HCT116 (cell line): ENCODE measurements around the gene IL2RG. TPM values are rescaled to one million over a fixed set of nuclear protein-coding genes. Genes with fewer than 3 reads are reported as not detected.

ENCODE experiments used
- ATAC-seq: fragments of 200-7000 bp; cut with Tn5 transposase; 2 replicates; pipeline ENCODE4 v1.9.1; 2020; ENCODE audit warnings: mild to moderate bottlenecking, moderate library complexity
- BruUV-seq: library from RNA; stranded (reverse); fragments of 400-500 nt; replicated peaks from 2 replicates; lab custom pipeline; 2021; lab: Mats Ljungman, UMichigan
- CTCF ChIA-PET: fragments of 300-600 bp; sonication (Branson Sonifier 250); formaldehyde crosslinking; loops from one replicate; lab custom pipeline; 2021; ENCODE audit warnings: antibody characterized with exemption; lab: Charles Lee
- POLR2A ChIA-PET: fragments of 300-600, 350-600 bp; sonication (Branson Sonifier 250); formaldehyde crosslinking; loops from one replicate; lab custom pipeline; 2021; ENCODE audit warnings: antibody characterized with exemption; lab: Charles Lee
- RAD21 ChIA-PET, 2 experiments: fragments of 300-600 bp; sonication (Branson Sonifier 250); formaldehyde crosslinking; loops; one replicate each; lab custom pipeline; 2023; ENCODE audit warnings: low total read pairs in 2 of 2; ENCODE audit not compliant: uncharacterized antibody in 2 of 2, unreplicated experiment in 2 of 2, low non-redundant PET in 1 of 2; lab: Charles Lee
- DNase-seq: peaks from one replicate; pipeline ENCODE4 v3.0.0-alpha.2; 2010; ENCODE audit warnings: low read depth, low spot score
- H2AFZ ChIP-seq: fragments of 200-600 bp; shearing (Covaris generic), sonication (generic); 2 replicates; pipeline ENCODE4 v1.6.1; 2017; ENCODE audit warnings: low read depth, mixed run types, mixed read lengths, antibody characterized with exemption, low read length; ENCODE audit not compliant: poor library complexity, severe bottlenecking
- H3K27ac ChIP-seq: 2 replicates; pipeline ENCODE4 v1.5.1; 2012; ENCODE audit warnings: low read depth, low read length
- H3K27me3 ChIP-seq: fragments of 200-600 bp; sonication (generic); 2 replicates; pipeline ENCODE4 v1.6.1; 2016; ENCODE audit warnings: mixed run types, low read length, mixed read lengths; ENCODE audit not compliant: insufficient read depth
- H3K36me3 ChIP-seq, 2 experiments: fragments of 200-500 bp in 1 of 2; fragments of 200-600 bp in 1 of 2; sonication (Bioruptor generic) in 1 of 2; sonication (generic) in 1 of 2; 2 replicates each; pipeline versions ENCODE4 v1.5.1 to v1.6.1; 2014 to 2016; ENCODE audit warnings: low read length in 2 of 2, inconsistent platforms in 1 of 2, mixed read lengths in 1 of 2, mixed run types in 1 of 2; ENCODE audit not compliant: insufficient read depth in 2 of 2, control insufficient read depth in 1 of 2
- H3K4me1 ChIP-seq, 2 experiments: fragments of 200-600 bp in 1 of 2; sonication (generic) in 1 of 2; 2 replicates each; pipeline versions ENCODE4 v1.5.1 to v1.6.1; 2012 to 2017; ENCODE audit warnings: low read length in 2 of 2, inconsistent platforms in 1 of 2, mild to moderate bottlenecking in 1 of 2, mixed read lengths in 1 of 2, mixed run types in 1 of 2, moderate library complexity in 1 of 2; ENCODE audit not compliant: insufficient read depth in 2 of 2, control insufficient read depth in 1 of 2
- H3K4me2 ChIP-seq: fragments of 200-600 bp; sonication (generic); 2 replicates; pipeline ENCODE4 v1.6.1; 2017; ENCODE audit warnings: mixed run types, low read length, mixed read lengths
- H3K4me3 ChIP-seq, 2 experiments: fragments of 200-600 bp in 1 of 2; sonication (generic) in 1 of 2; replicated peaks in 1 of 2; 2 replicates each; pipeline ENCODE4 v1.5.1; 2011 to 2016; ENCODE audit warnings: low read length in 2 of 2, control low read depth in 1 of 2, low read depth in 1 of 2, mild to moderate bottlenecking in 1 of 2, mixed read lengths in 1 of 2, mixed run types in 1 of 2
- H3K79me2 ChIP-seq: fragments of 200-600 bp; sonication (generic); 2 replicates; pipeline ENCODE4 v1.6.1; 2017; ENCODE audit warnings: mild to moderate bottlenecking, mixed run types, low read length, moderate library complexity, mixed read lengths; ENCODE audit not compliant: insufficient read depth
- H3K9ac ChIP-seq: fragments of 200-600 bp; sonication (generic); 2 replicates; pipeline ENCODE4 v1.6.1; 2016; ENCODE audit warnings: low read length, mixed read lengths
- H3K9me2 ChIP-seq: fragments of 200-600 bp; sonication (generic), shearing (Covaris generic); 2 replicates; pipeline ENCODE4 v1.6.1; 2017; ENCODE audit warnings: mixed run types, mild to moderate bottlenecking, moderate library complexity; ENCODE audit not compliant: insufficient read depth
- H3K9me3 ChIP-seq, 2 experiments: fragments of 200-500 bp in 1 of 2; fragments of 200-600 bp in 1 of 2; sonication (Bioruptor generic) in 1 of 2; sonication (generic) in 1 of 2; 2 replicates each; pipeline ENCODE4 v1.6.1; 2014 to 2017; ENCODE audit warnings: low read length in 2 of 2, mixed read lengths in 2 of 2, inconsistent platforms in 1 of 2, low read depth in 1 of 2, mild to moderate bottlenecking in 1 of 2, mixed run types in 1 of 2, moderate library complexity in 1 of 2; ENCODE audit not compliant: control insufficient read depth in 1 of 2, insufficient read depth in 1 of 2
- H4K20me1 ChIP-seq: fragments of 200-600 bp; sonication (generic), shearing (Covaris generic); 2 replicates; pipeline ENCODE4 v1.6.1; 2017; ENCODE audit warnings: mixed run types, mild to moderate bottlenecking, moderate library complexity; ENCODE audit not compliant: insufficient read depth
- CEBPB ChIP-seq: IDR thresholded peaks from 2 replicates; pipeline ENCODE4 v1.6.1; 2012; ENCODE audit warnings: low read depth
- EGR1 ChIP-seq: IDR thresholded peaks from 2 replicates; pipeline ENCODE4 v1.6.1; 2012; ENCODE audit warnings: low read depth
- ELF1 ChIP-seq: IDR thresholded peaks from 2 replicates; pipeline ENCODE4 v1.6.1; 2012; ENCODE audit warnings: low read depth, borderline replicate concordance
- EZH2 ChIP-seq: fragments of 200-600 bp; sonication (generic); IDR thresholded peaks from 2 replicates; pipeline ENCODE4 v1.6.1; 2017; ENCODE audit warnings: antibody characterized with exemption, mixed run types
- EZH2phosphoT487 ChIP-seq: fragments of 200-600 bp; IDR thresholded peaks from 2 replicates; pipeline ENCODE4 v1.6.1; 2018; ENCODE audit warnings: antibody characterized with exemption, borderline replicate concordance
- JUND ChIP-seq: IDR thresholded peaks from 2 replicates; pipeline ENCODE4 v1.6.1; 2012
- POLR2A ChIP-seq: IDR thresholded peaks from 2 replicates; pipeline ENCODE4 v1.7.0; 2011; ENCODE audit warnings: borderline replicate concordance; ENCODE audit not compliant: insufficient read depth, insufficient read length; ENCODE audit errors: extremely low read depth
- POLR2AphosphoS5 ChIP-seq: IDR thresholded peaks from 2 replicates; pipeline ENCODE4 v1.6.1; 2011; ENCODE audit warnings: mild to moderate bottlenecking, low read depth, low read length, moderate library complexity
- SIN3A ChIP-seq: IDR thresholded peaks from 2 replicates; pipeline ENCODE4 v1.6.1; 2012; ENCODE audit warnings: low read depth
- SRF ChIP-seq: IDR thresholded peaks from 2 replicates; pipeline ENCODE4 v1.6.1; 2012; ENCODE audit warnings: low read depth
- TCF7L2 ChIP-seq: IDR thresholded peaks from 2 replicates; pipeline ENCODE4 v1.7.0; 2011; ENCODE audit warnings: borderline replicate concordance, inconsistent platforms; ENCODE audit not compliant: insufficient read depth, insufficient read length; ENCODE audit errors: extremely low read depth
- YY1 ChIP-seq: IDR thresholded peaks from 2 replicates; pipeline ENCODE4 v1.6.1; 2011; ENCODE audit warnings: low read length, low read depth, moderate library complexity, mild to moderate bottlenecking; ENCODE audit not compliant: insufficient replicate concordance; ENCODE audit errors: extremely low read depth
- ZFX ChIP-seq: fragments of 450-650 bp; IDR thresholded peaks from 2 replicates; pipeline ENCODE4 v1.6.1; 2017
- ZNF274 ChIP-seq: fragments of 200-500 bp; sonication (Bioruptor generic); IDR thresholded peaks from 2 replicates; pipeline ENCODE4 v1.6.1; 2014; ENCODE audit warnings: mild to moderate bottlenecking, low read depth, low read length, inconsistent platforms
- intact Hi-C: fragments of 100-400 bp; cut with micrococcal nuclease; formaldehyde crosslinking; loops from 2 replicates; pipeline ENCODE4 v1.10.0; 2022
- total RNA-seq: library from RNA; stranded (reverse); gene quantifications from one replicate; pipeline ENCODE4 v1.2.1, GENCODE V29; 2021; ENCODE audit not compliant: unreplicated experiment
- TF ChIP-seq, protein P1 (sequence below): IDR thresholded peaks from 2 replicates; pipeline ENCODE4 v1.6.1; 2012
- TF ChIP-seq, protein P2 (sequence below): IDR thresholded peaks from 2 replicates; pipeline ENCODE4 v1.6.1; 2012; ENCODE audit warnings: low read depth
- TF ChIP-seq, protein P3 (sequence below): IDR thresholded peaks from 2 replicates; pipeline ENCODE4 v1.6.1; 2011; ENCODE audit warnings: mild to moderate bottlenecking, low read length, moderate library complexity; ENCODE audit not compliant: insufficient replicate concordance; ENCODE audit errors: extremely low read depth
- TF ChIP-seq, protein P4 (sequence below), 3 experiments: fragments of 200-600 bp in 1 of 3; sonication (generic) in 1 of 3; IDR thresholded peaks in 2 of 3; conservative IDR thresholded peaks in 1 of 3; 2 replicates each; pipeline ENCODE4 v1.5.1; 2012 to 2017; ENCODE audit warnings: low read depth in 2 of 3, low read length in 2 of 3, antibody characterized with exemption in 1 of 3, borderline replicate concordance in 1 of 3, control low read depth in 1 of 3, mild to moderate bottlenecking in 1 of 3, mixed read lengths in 1 of 3, mixed run types in 1 of 3, moderate library complexity in 1 of 3; ENCODE audit not compliant: insufficient read depth in 1 of 3

Gene IL2RG
- total RNA-seq, 1 experiment from 2014 or later: 0.64 TPM

DNA sequence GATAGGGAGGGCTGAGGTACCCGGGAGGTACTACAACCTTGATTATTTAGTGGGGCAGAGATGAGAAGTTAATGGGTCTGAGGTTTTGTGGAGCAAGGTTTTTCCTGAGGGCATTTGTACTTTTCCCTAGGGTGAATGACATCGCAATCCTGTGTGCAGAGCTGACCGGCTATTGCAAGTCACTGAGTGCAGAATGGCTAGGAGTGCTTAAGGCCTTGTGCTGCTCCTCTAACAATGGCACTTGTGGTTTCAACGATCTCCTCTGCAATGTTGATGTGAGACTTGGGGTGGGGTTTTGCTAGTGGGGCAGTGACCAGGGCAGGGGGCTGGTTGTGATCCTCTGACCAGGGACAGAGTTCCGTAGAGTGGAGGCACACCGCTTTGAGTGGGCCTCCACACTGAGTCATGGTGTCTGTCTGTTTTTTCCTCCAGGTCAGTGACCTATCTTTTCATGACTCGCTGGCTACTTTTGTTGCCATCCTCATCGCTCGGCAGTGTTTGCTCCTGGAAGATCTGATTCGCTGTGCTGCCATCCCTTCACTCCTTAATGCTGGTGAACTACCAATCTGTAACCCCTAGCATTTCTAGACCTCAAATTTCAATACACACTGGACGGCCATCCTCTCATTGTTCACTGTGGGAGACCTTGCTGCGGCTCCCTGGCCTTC, 16.9 kb upstream of the IL2RG start:
- Histone ChIP-seq H4K20me1 (no peaks in the 10 kb centered on the region), H3K27me3 (no peaks in the 10 kb centered on the region), H3K9ac (no peak overlapping the region)
- DNase-seq: no peak
- TF ChIP-seq EGR1: no peak
- TF ChIP-seq ZFX: no peak
- TF ChIP-seq, protein P1, sequence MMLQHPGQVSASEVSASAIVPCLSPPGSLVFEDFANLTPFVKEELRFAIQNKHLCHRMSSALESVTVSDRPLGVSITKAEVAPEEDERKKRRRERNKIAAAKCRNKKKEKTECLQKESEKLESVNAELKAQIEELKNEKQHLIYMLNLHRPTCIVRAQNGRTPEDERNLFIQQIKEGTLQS: no peak
- no peak for TF ChIP-seq SRF
- no peak for TF ChIP-seq YY1
- TF ChIP-seq ELF1: no peak
- TF ChIP-seq CEBPB: no peak
- TF ChIP-seq EZH2: no peak
- TF ChIP-seq JUND: no peak
- TF ChIP-seq EZH2phosphoT487: no peak
- no peak for TF ChIP-seq POLR2A
- no peak for TF ChIP-seq TCF7L2
- TF ChIP-seq ZNF274: no peak
- TF ChIP-seq, protein P2, sequence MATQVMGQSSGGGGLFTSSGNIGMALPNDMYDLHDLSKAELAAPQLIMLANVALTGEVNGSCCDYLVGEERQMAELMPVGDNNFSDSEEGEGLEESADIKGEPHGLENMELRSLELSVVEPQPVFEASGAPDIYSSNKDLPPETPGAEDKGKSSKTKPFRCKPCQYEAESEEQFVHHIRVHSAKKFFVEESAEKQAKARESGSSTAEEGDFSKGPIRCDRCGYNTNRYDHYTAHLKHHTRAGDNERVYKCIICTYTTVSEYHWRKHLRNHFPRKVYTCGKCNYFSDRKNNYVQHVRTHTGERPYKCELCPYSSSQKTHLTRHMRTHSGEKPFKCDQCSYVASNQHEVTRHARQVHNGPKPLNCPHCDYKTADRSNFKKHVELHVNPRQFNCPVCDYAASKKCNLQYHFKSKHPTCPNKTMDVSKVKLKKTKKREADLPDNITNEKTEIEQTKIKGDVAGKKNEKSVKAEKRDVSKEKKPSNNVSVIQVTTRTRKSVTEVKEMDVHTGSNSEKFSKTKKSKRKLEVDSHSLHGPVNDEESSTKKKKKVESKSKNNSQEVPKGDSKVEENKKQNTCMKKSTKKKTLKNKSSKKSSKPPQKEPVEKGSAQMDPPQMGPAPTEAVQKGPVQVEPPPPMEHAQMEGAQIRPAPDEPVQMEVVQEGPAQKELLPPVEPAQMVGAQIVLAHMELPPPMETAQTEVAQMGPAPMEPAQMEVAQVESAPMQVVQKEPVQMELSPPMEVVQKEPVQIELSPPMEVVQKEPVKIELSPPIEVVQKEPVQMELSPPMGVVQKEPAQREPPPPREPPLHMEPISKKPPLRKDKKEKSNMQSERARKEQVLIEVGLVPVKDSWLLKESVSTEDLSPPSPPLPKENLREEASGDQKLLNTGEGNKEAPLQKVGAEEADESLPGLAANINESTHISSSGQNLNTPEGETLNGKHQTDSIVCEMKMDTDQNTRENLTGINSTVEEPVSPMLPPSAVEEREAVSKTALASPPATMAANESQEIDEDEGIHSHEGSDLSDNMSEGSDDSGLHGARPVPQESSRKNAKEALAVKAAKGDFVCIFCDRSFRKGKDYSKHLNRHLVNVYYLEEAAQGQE: no peak
- no peak for TF ChIP-seq POLR2AphosphoS5
- no peak for TF ChIP-seq SIN3A
- TF ChIP-seq, protein P3, sequence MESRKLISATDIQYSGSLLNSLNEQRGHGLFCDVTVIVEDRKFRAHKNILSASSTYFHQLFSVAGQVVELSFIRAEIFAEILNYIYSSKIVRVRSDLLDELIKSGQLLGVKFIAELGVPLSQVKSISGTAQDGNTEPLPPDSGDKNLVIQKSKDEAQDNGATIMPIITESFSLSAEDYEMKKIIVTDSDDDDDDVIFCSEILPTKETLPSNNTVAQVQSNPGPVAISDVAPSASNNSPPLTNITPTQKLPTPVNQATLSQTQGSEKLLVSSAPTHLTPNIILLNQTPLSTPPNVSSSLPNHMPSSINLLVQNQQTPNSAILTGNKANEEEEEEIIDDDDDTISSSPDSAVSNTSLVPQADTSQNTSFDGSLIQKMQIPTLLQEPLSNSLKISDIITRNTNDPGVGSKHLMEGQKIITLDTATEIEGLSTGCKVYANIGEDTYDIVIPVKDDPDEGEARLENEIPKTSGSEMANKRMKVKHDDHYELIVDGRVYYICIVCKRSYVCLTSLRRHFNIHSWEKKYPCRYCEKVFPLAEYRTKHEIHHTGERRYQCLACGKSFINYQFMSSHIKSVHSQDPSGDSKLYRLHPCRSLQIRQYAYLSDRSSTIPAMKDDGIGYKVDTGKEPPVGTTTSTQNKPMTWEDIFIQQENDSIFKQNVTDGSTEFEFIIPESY: no peak
- TF ChIP-seq, protein P4, sequence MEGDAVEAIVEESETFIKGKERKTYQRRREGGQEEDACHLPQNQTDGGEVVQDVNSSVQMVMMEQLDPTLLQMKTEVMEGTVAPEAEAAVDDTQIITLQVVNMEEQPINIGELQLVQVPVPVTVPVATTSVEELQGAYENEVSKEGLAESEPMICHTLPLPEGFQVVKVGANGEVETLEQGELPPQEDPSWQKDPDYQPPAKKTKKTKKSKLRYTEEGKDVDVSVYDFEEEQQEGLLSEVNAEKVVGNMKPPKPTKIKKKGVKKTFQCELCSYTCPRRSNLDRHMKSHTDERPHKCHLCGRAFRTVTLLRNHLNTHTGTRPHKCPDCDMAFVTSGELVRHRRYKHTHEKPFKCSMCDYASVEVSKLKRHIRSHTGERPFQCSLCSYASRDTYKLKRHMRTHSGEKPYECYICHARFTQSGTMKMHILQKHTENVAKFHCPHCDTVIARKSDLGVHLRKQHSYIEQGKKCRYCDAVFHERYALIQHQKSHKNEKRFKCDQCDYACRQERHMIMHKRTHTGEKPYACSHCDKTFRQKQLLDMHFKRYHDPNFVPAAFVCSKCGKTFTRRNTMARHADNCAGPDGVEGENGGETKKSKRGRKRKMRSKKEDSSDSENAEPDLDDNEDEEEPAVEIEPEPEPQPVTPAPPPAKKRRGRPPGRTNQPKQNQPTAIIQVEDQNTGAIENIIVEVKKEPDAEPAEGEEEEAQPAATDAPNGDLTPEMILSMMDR (IDR thresholded peaks at IDR 0.05 in 2 of 3, conservative IDR thresholded peaks at IDR 0.05 in 1 of 3; ENCODE audit: borderline replicate concordance in 1 of 3, insufficient read depth in 1 of 3, low read depth in 2 of 3, low read length in 2 of 3): no peak
- TF ChIP-seq, all 23 proteins: peak for 0
- H3K9me2 ChIP-seq: no peaks in the 10 kb centered on the region
- no peak overlapping the region for H3K4me3 ChIP-seq
- ATAC-seq: no peak
- H3K9me3 ChIP-seq: no peaks in the 10 kb centered on the region
- intact Hi-C loops: no loop called here
- H2AFZ ChIP-seq: no peak overlapping the region
- RAD21 ChIA-PET: no interaction called here
- POLR2A ChIA-PET: no interaction called here
- H3K36me3 ChIP-seq: peaks cover 0 to 6% of the 10 kb centered on the region in 2 experiments; a peak in 3 of 4 replicates
- no peaks in the 10 kb centered on the region for H3K79me2 ChIP-seq
- no TSS peak for BruUV-seq
- H3K4me2 ChIP-seq: no peak overlapping the region
- H3K4me1 ChIP-seq: no peaks in the 10 kb centered on the region
- H3K27ac ChIP-seq: no peak overlapping the region
- CTCF ChIA-PET: interaction anchor here (1.0 kb wide), 1 partner anchor 10 kb away, joined by 3 read pairs; the partner anchor contains the start of gene MED12
